HuH-7.5 (cell line): ENCODE measurements around the gene ZYG11B.
"Not testable (repeated sequence)": the region's sequence is repeated elsewhere in the genome, so short reads cannot be mapped to it uniquely, and the experiment has no call there.

Source experiments
- DNase-seq: peaks from one replicate; pipeline ENCODE4 v3.0.0; 2011; ENCODE audit warnings: low spot score

ZYG11B gene

GRCh38 chr1:52707927-52708655, 18.2 kb upstream of the ZYG11B start:
- DNase-seq: no peak

GRCh38 chr1:52709016-52709415, 17.2 kb upstream of the ZYG11B start:
- DNase-seq: no peak

- DNase-seq: no peak
These were observed 12.7 kb upstream of the ZYG11B start for GRCh38 chr1:52713590-52713989.

DNA sequence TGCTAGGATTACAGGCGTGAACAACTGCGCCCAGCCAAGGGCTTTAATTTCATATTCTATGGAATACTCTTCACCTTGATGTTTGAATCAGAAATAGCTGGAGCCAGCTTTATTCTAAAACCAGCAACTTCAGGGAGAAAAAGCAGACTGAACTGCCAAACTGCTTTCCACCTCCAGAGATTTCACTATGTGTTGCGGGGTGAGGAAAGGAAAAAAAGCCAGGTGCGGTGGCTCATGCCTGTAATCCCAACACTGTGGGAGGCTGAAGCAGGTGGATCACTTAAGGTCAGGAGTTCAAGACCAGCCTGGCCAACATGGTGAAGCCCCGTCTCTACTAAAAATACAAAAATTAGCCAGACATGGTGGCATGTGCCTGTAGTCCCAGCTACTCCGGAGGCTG, 11.0 kb upstream of the ZYG11B start:
- not testable (repeated sequence) for DNase-seq

DNA sequence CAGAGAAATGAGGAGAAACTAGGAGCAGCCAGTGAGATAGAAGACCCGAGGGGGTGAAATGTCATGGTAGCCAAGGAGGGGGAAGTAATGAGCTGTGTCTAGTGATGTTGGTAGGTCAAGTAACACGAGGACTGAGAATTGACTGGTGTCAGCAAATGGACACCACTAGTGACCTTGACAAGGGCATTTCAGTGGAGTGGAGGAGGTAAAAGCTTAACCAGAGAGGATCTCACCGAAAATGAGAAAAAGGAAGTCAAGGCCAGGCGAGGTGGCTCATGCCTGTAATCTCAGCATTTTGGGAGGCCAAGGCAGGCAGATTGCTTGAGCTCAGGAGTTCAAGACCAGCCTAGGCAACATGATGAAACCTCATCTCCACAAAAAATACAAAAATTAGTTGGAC, 3.0 kb upstream of the ZYG11B start:
- no peak for DNase-seq

DNA sequence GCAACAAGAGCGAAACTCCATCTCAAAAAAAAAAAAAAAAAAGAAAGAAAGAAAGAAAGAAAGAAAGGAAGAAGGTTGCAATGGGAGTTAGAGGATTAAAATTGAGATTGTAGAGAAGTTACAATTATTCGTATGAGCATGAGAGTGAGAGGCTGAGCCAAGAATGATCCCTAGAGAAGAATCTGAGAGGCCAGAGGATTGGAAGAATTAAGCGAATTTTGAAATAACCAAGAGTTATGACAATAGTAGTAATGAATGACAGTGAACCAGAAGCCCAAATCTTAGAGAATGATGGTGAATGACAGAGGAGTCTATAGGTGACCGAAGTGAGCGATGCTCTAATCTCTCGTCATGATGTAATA, 369 bp upstream of the ZYG11B start:
- DNase-seq: no peak

DNA sequence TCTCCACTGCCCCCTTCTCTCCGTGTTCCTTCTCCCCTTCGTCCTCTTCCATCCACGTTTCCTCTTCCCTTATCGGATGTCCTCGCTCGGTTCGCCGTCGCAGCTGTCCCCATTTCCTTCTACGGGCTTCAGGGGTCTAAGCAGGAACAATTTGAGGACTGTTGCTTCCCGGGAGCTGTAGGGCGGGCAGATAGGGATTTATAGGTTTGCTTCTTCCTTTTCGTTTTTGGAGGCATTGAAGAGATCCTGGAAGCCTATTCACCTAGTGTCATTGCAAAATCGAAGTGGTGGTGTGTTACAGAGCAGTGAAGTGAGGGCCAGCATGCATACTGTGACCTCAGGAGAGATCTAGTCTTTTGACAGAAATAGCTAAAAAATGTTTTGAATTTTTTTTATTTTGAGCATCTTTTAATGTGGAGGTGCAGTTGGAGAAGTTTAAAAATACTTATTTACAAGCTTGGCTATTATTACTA, 897 bp downstream of the ZYG11B start:
- DNase-seq: peak; percentile 37

DNA sequence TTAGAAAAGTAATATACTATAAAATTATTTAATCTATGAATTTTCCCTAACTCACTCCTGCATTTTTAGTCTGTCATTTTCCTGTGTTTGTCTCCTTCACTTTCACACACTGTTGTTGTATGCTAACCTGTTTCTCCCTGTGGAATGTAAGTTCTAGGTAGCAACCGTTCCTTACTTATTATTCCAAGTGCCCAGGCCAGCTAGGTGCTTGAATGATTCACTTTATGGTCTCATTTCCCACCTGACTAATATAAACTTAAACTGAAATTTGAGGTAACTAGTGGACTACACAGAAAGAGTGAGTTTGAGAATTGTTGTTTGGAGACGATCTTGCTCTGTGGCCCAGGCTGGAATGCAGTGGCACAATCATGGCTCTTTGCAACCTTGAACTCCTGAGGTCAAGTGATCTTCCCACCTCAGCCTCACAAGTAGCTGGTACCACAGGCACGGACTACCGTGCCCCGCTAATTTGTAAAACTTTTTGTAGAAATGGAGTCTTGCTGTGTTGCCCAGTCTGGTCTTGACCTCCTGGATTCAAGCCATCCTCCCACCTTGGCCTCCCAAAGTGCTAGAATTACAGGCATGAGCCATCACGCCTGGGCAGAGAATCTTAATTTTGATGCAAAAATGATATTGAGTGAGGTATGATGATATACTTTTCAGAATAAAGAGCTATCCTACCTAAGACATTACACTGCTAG, 1.9 kb downstream of the ZYG11B start:
- no peak for DNase-seq

GRCh38 chr1:52733368-52733767, 7.1 kb downstream of the ZYG11B start:
- DNase-seq: no peak

- not testable (repeated sequence) for DNase-seq
These were observed 9.1 kb downstream of the ZYG11B start for GRCh38 chr1:52735371-52735770.

- no peak for DNase-seq
These were observed 11.9 kb downstream of the ZYG11B start for GRCh38 chr1:52738148-52738547.

GRCh38 chr1:52738893-52739292, 12.6 kb downstream of the ZYG11B start:
- DNase-seq: no peak

DNA sequence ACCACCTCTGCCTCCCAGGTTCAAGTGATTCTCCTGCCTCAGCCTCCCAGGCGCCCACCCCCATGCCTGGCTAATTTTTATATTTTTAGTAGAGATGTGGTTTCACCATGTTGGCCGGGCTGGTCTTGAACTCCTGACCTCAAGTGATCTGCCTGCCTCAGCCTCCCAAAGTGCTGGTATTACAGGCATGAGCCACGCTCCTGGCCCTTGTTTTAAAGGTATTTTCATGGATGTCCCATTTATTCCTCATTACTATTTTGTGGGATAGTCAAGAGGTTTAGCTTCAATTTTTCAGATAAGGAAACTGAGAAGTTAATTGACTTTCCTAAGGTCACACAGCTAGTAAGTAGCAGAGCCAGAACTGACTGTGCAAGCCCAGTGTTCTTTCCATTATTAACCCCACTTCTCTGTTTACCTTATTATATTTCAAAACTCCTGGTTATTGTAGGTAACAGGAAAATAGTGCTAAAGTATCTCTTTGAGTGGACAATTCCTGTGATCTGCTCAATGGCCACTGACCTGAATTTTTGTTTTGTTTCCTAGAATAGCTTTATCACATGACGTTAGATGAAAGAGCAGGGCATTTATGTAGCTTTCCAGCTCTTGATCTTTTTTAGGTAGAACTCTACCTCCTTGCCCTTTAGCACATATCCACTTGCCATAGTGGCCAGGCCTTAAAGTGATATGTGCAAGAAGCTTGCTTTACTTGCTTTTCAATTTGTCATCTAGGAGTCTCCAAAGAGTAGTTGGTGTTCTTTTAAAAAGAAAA, 13.6 kb downstream of the ZYG11B start:
- no peak for DNase-seq

GRCh38 chr1:52741259-52741658, 15.0 kb downstream of the ZYG11B start:
- DNase-seq: no peak

DNA sequence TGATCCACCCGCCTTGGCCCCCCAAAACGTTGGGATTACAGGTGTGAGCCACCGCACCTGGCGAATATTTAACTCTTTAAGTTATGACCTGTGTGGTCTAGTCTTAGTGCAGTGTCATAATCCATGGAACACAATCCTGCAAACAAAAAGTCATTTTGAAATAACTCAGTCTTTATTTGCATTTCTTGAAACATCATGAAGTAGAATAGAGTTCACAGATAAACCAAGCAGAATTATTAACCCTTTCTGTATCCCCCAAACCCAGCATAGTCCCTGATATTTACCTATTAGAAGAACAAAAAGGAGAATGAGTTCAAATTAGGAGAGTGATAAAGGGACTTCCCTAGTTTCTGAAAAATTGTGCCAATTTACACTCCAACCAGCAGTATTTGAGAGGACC, 19.9 kb downstream of the ZYG11B start:
- no peak for DNase-seq

GRCh38 chr1:52747450-52747849, 21.2 kb downstream of the ZYG11B start:
- DNase-seq: no peak

GRCh38 chr1:52748119-52748518, 21.9 kb downstream of the ZYG11B start:
- DNase-seq: no peak

DNA sequence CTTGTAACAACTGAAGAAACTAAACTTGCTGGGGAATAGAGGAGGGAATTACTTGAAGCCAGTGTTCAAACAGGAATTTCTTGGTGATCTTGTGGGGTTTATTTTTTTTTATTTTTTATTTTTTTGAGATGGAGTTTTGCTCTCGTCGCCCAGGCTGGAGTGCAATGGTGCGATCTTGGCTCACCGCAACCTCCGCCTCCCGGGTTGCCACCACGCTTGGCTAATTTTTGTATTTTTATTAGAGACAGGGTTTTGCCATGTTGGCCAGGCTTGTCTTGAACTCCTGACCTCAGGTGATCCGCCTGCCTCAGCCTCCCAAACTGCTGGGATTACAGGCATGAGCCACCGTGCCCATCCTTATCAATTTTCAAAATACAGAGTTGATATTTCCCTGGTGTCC, 23.2 kb downstream of the ZYG11B start:
- not testable (repeated sequence) for DNase-seq

DNA sequence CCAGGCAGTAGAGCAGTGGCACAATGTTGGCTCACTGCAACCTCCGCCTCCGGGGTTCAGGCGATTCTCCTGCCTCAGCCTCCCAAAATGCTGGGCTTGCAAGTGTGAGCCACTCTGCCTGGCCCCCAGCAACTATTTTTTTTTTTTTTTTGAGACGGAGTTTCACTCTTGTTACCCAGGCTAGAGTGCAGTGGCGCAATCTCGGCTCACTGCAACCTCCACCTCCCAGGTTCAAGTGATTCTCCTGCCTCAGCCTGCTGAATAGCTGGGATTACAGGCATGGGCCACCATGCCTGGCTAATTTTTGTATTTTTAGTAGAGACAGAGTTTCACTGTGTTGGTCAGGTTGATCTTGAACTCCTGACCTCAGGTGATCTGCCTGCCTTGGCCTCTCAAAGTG, 23.9 kb downstream of the ZYG11B start:
- not testable (repeated sequence) for DNase-seq

DNA sequence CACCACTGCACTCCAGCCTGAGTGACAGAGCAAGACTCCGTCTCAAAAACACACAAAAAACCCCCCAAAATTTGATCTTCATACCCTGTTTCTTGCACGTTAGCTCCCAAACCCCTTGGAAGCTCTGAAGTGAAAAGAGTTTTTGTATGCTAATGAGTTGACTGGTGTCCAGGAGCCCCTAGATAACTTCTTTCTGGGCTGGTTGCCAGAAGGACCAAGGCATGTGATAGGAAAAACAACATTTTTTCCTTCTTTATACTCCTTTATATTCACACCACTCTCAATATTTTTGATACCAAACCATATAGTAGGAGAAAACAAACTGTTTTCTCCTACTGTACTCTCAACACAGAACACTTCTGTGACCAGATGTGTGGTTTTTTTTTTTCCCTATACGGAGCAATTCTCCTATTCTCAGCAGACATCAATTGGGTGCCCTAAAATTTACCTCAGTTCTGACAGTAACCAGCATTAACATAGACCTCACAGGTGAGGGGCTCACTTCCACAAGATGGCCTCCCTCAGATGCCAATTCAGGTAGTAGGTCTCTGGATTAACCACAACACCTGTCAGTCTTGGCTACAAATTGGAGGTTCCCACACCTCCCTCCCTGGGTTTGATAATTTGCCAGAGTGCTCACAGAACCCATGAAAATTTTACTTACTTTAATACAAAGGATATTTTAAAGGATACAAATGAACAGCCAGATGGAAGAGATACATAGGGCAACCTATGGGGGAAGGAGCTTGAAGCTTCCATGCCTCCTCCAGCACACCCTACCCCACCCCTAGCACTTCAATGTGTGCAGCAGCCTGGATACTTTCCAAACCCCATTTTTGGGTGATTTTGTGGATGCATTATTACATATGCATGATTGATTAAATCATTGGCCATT, 25.6 kb downstream of the ZYG11B start:
- DNase-seq: no peak

GRCh38 chr1:52752484-52752826, 26.2 kb downstream of the ZYG11B start:
- DNase-seq: no peak

- no peak for DNase-seq
These were observed 26.9 kb downstream of the ZYG11B start for GRCh38 chr1:52753169-52753568.
